Endodermal cell (in vitro differentiated cells): ENCODE measurements around the gene CUL3. TPM values are rescaled to one million over a fixed set of nuclear protein-coding genes. Genes with fewer than 3 reads are reported as not detected.

Source experiments
- DNase-seq: peaks from one replicate; pipeline ENCODE4 v3.0.0-alpha.2; 2017
- H3K27ac ChIP-seq: 2 replicates; pipeline ENCODE4 v1.5.1; 2013; ENCODE audit warnings: mild to moderate bottlenecking, low read depth, low read length, moderate library complexity
- H3K27me3 ChIP-seq: 2 replicates; pipeline ENCODE4 v1.6.1; 2013; ENCODE audit warnings: mild to moderate bottlenecking, low read length, moderate library complexity; ENCODE audit not compliant: insufficient read depth, control insufficient read depth, poor library complexity, severe bottlenecking
- H3K36me3 ChIP-seq: 2 replicates; pipeline ENCODE4 v1.7.0; 2013; ENCODE audit warnings: mild to moderate bottlenecking, low read length, moderate library complexity; ENCODE audit not compliant: control insufficient read depth, insufficient read depth
- H3K4me1 ChIP-seq: one replicate; pipeline ENCODE4 v1.7.0; 2013; ENCODE audit warnings: low read length; ENCODE audit not compliant: control insufficient read depth, insufficient read depth
- H3K4me3 ChIP-seq: 2 replicates; pipeline ENCODE4 v1.5.1; 2013; ENCODE audit warnings: mild to moderate bottlenecking, low read length, moderate library complexity
- H3K9ac ChIP-seq: 2 replicates; pipeline ENCODE4 v1.6.1; 2013; ENCODE audit warnings: mild to moderate bottlenecking, low read length, moderate library complexity; ENCODE audit not compliant: poor library complexity, severe bottlenecking; ENCODE audit errors: extremely low read depth
- H3K9me3 ChIP-seq: 2 replicates; pipeline ENCODE4 v1.6.1; 2013; ENCODE audit warnings: mild to moderate bottlenecking, low read length, moderate library complexity; ENCODE audit not compliant: control insufficient read depth
- H3K27ac Mint-ChIP-seq: 2 replicates; pipeline ENCODE4 v1.8.0; 2020; ENCODE audit warnings: mixed read lengths
- H3K27me3 Mint-ChIP-seq: 2 replicates; pipeline ENCODE4 v1.8.0; 2021; ENCODE audit warnings: mild to moderate bottlenecking, mixed read lengths; ENCODE audit not compliant: insufficient read depth
- H3K36me3 Mint-ChIP-seq: 2 replicates; pipeline ENCODE4 v1.8.0; 2020; ENCODE audit warnings: low read depth, mixed read lengths
- H3K4me1 Mint-ChIP-seq: 2 replicates; pipeline ENCODE4 v1.8.0; 2020; ENCODE audit warnings: mixed read lengths
- H3K4me3 Mint-ChIP-seq: 2 replicates; pipeline ENCODE4 v1.8.0; 2020; ENCODE audit warnings: mild to moderate bottlenecking, moderate library complexity, mixed read lengths
- H3K9me3 Mint-ChIP-seq: 2 replicates; pipeline ENCODE4 v1.8.0; 2020; ENCODE audit warnings: mild to moderate bottlenecking, mixed read lengths
- WGBS, 2 experiments: methylation state at CpG; one replicate each; pipeline versions ENCODE4 v1.1.5 to v1.1.7; 2013; ENCODE audit warnings: missing lambda C conversion rate in 2 of 2, mixed read lengths in 1 of 2; ENCODE audit not compliant: insufficient coverage in 1 of 2, insufficient read length in 1 of 2; 5-methylcytosine and 5-hydroxymethylcytosine counted together
- total RNA-seq, 2 donors: library from RNA; stranded (reverse); fragmentation: NEBNext Ultra II Directional in 1 of 2; extraction: Animal tissue kit (Norgen Biotek cat#: 25700) in 1 of 2; gene quantifications; 2 replicates in 1 of 2; 3 replicates in 1 of 2; pipeline ENCODE4 v1.2.1, GENCODE V29; 2021
- TF ChIP-seq, protein P1 (sequence below): fragments of 200-600 bp; sonication (generic); conservative IDR thresholded peaks from 2 replicates; pipeline ENCODE4 v1.5.0; 2021; ENCODE audit warnings: antibody characterized with exemption, mild to moderate bottlenecking

CUL3 gene
- total RNA-seq, 2 donors from 2014 or later, result 78.4 to 89.9 TPM

DNA sequence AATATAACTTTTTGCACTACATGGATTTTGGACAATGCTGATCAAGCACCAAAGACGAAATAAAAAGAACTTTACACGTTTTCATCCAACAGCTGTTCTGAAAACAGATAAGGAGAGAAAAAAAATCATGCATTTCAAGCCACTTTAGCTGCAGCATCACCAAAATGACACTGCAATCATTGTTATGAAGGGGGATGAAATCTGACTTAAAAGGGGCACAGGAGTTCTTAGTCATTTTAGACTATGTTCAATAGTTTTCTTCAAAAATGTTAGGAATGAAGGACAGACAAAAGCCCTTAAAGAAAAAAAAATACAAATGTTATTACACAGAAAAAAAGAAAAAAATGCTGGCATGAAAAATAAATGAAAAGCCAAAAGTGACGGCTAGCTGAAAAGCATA lies 71.2 kb downstream of the CUL3 start:
- no peaks in the 10 kb centered on the region for H3K27me3 Mint-ChIP-seq
- no peaks in the 10 kb centered on the region for H3K27me3 ChIP-seq
- no peak overlapping the region for H3K9ac ChIP-seq
- H3K36me3 ChIP-seq, result peaks cover 49% of the 10 kb centered on the region
- H3K36me3 Mint-ChIP-seq, result peaks cover 31% of the 10 kb centered on the region
- H3K9me3 Mint-ChIP-seq, result no peaks in the 10 kb centered on the region
- H3K9me3 ChIP-seq, result no peaks in the 10 kb centered on the region
- no peaks in the 10 kb centered on the region for H3K4me1 ChIP-seq
- H3K4me3 ChIP-seq, result no peak overlapping the region
- no peak overlapping the region for H3K4me3 Mint-ChIP-seq
- WGBS, 2 experiments, result 95 to 96% methylated on average over 2 to 3 of the region's 3 CpGs
- no peak overlapping the region for H3K27ac ChIP-seq
- no peak for DNase-seq
- TF ChIP-seq, protein P1, sequence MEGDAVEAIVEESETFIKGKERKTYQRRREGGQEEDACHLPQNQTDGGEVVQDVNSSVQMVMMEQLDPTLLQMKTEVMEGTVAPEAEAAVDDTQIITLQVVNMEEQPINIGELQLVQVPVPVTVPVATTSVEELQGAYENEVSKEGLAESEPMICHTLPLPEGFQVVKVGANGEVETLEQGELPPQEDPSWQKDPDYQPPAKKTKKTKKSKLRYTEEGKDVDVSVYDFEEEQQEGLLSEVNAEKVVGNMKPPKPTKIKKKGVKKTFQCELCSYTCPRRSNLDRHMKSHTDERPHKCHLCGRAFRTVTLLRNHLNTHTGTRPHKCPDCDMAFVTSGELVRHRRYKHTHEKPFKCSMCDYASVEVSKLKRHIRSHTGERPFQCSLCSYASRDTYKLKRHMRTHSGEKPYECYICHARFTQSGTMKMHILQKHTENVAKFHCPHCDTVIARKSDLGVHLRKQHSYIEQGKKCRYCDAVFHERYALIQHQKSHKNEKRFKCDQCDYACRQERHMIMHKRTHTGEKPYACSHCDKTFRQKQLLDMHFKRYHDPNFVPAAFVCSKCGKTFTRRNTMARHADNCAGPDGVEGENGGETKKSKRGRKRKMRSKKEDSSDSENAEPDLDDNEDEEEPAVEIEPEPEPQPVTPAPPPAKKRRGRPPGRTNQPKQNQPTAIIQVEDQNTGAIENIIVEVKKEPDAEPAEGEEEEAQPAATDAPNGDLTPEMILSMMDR, result no peak
- no peak overlapping the region for H3K27ac Mint-ChIP-seq
- H3K4me1 Mint-ChIP-seq, result peaks cover 5% of the 10 kb centered on the region

GRCh38 chr2:224507789-224508188 lies 77.4 kb downstream of the CUL3 start:
- H3K4me3 ChIP-seq, result no peak overlapping the region
- TF ChIP-seq, protein P1, result no peak
- H3K4me3 Mint-ChIP-seq, result no peak overlapping the region
- no peak overlapping the region for H3K9ac ChIP-seq
- no peak overlapping the region for H3K27ac Mint-ChIP-seq
- no peaks in the 10 kb centered on the region for H3K9me3 ChIP-seq
- H3K36me3 ChIP-seq, result peaks cover 75% of the 10 kb centered on the region
- H3K27me3 Mint-ChIP-seq, result no peaks in the 10 kb centered on the region
- H3K27me3 ChIP-seq, result no peaks in the 10 kb centered on the region
- DNase-seq, result no peak
- H3K4me1 ChIP-seq, result no peaks in the 10 kb centered on the region
- H3K9me3 Mint-ChIP-seq, result no peaks in the 10 kb centered on the region
- H3K4me1 Mint-ChIP-seq, result peaks cover 5% of the 10 kb centered on the region
- no peak overlapping the region for H3K27ac ChIP-seq
- WGBS, 2 experiments, result 86% methylated on average over 1 of the region's 1 CpG; no CpG with 5 or more reads in 1 of the 2 experiments
- H3K36me3 Mint-ChIP-seq, result peaks cover 43% of the 10 kb centered on the region

DNA sequence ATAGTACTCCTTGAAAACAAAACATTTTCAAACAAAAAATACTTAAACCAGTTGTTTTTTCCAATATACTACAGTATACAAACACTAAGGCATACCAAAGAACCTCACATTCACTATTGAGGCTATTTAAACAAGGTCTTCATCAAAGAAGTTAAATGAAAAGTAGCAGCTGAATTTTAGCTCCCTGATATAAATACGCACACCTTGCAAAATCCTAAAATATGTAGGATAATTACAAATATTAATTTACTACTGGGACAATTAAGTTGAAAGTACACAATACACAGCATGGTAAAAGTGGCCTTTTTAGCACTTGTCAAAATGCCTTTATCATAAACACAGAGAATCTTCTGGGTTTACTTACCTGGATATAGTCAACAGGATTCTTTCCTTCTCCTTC lies 78.7 kb downstream of the CUL3 start:
- no peak for DNase-seq
- no peak overlapping the region for H3K27ac Mint-ChIP-seq
- H3K27me3 ChIP-seq, result no peaks in the 10 kb centered on the region
- H3K36me3 ChIP-seq, result peaks cover 77% of the 10 kb centered on the region
- TF ChIP-seq, protein P1, result no peak
- H3K4me1 ChIP-seq, result no peaks in the 10 kb centered on the region
- H3K4me3 ChIP-seq, result no peak overlapping the region
- H3K36me3 Mint-ChIP-seq, result peaks cover 44% of the 10 kb centered on the region
- no peaks in the 10 kb centered on the region for H3K27me3 Mint-ChIP-seq
- no peak overlapping the region for H3K4me3 Mint-ChIP-seq
- no peaks in the 10 kb centered on the region for H3K9me3 ChIP-seq
- WGBS, 2 experiments, result no CpG with 5 or more reads among the region's 1 CpG
- H3K4me1 Mint-ChIP-seq, result peaks cover 5% of the 10 kb centered on the region
- H3K9me3 Mint-ChIP-seq, result no peaks in the 10 kb centered on the region
- H3K9ac ChIP-seq, result no peak overlapping the region
- no peak overlapping the region for H3K27ac ChIP-seq
